Measurements from ENCODE around the gene KBTBD12. TPM values are rescaled to one million over a fixed set of nuclear protein-coding genes. Genes with fewer than 3 reads are reported as not detected.
"Not testable (repeated sequence)": the region's sequence is repeated elsewhere in the genome, so short reads cannot be mapped to it uniquely, and the experiment has no call there.

KBTBD12 gene, protein sequence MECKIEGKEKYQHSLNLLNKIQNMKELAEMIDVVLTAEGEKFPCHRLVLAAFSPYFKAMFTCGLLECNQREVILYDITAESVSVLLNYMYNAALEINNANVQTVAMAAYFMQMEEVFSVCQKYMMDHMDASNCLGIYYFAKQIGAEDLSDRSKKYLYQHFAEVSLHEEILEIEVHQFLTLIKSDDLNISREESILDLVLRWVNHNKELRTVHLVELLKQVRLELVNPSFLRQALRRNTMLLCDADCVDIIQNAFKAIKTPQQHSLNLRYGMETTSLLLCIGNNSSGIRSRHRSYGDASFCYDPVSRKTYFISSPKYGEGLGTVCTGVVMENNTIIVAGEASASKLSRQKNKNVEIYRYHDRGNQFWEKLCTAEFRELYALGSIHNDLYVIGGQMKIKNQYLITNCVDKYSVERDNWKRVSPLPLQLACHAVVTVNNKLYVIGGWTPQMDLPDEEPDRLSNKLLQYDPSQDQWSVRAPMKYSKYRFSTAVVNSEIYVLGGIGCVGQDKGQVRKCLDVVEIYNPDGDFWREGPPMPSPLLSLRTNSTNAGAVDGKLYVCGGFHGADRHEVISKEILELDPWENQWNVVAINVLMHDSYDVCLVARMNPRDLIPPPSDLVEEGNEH
- not detected for total RNA-seq
- polyA plus RNA-seq = not detected

DNA sequence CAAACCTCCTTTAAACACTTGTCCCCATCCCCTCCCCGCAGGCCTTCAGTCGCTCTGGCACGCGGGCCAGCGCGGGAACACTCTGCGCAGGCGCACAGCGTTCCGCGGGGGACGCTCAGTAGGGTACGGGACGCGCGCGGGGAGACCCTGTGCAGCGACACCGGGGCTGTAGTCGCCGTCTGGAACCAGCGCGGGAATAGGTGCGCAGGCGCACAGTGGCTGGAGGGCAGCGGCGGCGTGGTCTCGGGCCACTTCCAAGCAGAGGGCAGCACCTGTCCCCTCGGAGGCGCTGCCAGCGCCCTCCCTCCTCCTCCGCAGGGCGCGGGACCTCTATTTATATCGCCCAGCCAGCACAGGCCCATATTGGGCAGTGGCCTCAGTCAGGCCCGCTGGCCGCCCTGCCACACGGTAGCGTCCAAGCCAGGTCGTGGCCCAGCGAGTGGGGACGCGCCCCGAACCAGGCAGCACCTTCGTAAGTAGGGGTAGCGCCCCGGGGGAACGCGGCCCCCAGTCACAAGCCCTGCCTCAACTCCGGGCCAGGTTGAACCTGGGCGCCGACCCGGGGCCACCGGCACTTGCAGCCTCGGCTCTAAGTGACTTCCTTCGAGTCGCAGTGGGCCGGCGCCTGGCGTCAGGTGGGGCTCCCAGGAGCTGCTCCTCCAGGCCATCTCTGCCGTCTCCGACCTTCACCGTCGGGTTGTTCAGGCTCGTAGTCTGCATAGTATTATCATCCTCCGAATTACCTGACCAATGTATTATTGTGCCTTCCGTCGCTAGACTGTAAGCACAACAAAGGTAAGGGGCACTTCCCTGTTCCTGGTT, at the start of gene KBTBD12:
Gene KBTBD12, plus strand, starts transcription at position 118 of the 822 bp plus-strand sequence. CDS start 7,830 bp downstream, outside the sequence.
- no peak within 1 kb of the TSS for H3K4me3 ChIP-seq (ENCODE audit: low read length)
- Mint-ChIP-seq H3K27ac (no peak within 1 kb of the TSS), H3K9me3 (peaks cover 0 to 4% (median 2%) of the 10 kb centered on the region in 5 donors), H3K27me3 (peaks cover 19 to 68% of the 10 kb centered on the region in 2 donors), H3K36me3 (no peaks in the 10 kb centered on the region), H3K4me1 (peaks cover 0 to 11% (median 3%) of the 10 kb centered on the region in 3 donors), H3K4me3 (peak within 1 kb of the TSS in 2 of 7 donors; percentile 25 to 49)
- ChIA-PET CTCF (no interaction called here), POLR2A (no interaction called here)
- H3K9me3 ChIP-seq (ENCODE audit: low read length) = no peaks in the 10 kb centered on the region
- H3K27ac ChIP-seq (ENCODE audit: low read depth, low read length) = no peak within 1 kb of the TSS
- H3K27me3 ChIP-seq (ENCODE audit: insufficient read depth, low read length, poor library complexity, severe bottlenecking) = no peaks in the 10 kb centered on the region
- no peak for DNase-seq
- no peaks in the 10 kb centered on the region for H3K4me1 ChIP-seq (ENCODE audit: insufficient read depth, low read length)
- no peaks in the 10 kb centered on the region for H3K36me3 ChIP-seq (ENCODE audit: insufficient read depth, low read length)

DNA sequence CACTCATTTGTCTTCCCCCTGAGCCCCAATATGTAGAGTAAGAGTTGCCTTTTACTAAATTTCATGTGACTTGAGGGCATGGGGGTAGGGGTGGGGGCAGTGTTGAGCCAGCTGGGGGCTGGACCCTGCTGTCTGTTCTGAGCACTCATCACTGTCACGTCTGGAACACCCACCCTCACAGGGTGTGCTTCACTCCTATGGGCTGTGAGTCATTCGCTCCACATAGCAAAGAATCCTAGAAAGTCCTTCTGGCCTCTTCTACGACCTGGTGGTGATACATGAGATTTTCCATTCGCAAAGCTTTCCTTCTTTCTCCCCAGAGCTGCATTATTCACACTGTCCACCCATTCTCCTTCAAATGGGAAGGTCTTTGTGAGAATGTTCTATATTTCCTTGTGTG, 49.1 kb upstream of the KBTBD12 start:
- H3K4me1 Mint-ChIP-seq = no peaks in the 10 kb centered on the region
- H3K9me3 Mint-ChIP-seq = no peaks in the 10 kb centered on the region
- H3K4me3 ChIP-seq (ENCODE audit: low read length) = no peak overlapping the region
- H3K4me3 Mint-ChIP-seq = no peak overlapping the region
- no peaks in the 10 kb centered on the region for H3K4me1 ChIP-seq (ENCODE audit: insufficient read depth, low read length)
- H3K9me3 ChIP-seq (ENCODE audit: low read length) = no peaks in the 10 kb centered on the region
- H3K27me3 ChIP-seq (ENCODE audit: insufficient read depth, low read length, poor library complexity, severe bottlenecking) = no peaks in the 10 kb centered on the region
- no peaks in the 10 kb centered on the region for H3K36me3 Mint-ChIP-seq
- peaks cover 2 to 12% of the 10 kb centered on the region in 2 donors for H3K27me3 Mint-ChIP-seq
- H3K27ac Mint-ChIP-seq = no peak overlapping the region
- ChIA-PET CTCF (interaction anchor here (1.6 kb wide), 1 partner anchor 10 kb away, joined by 3 read pairs; no protein-coding TSS in a partner anchor), POLR2A (no interaction called here)
- no peaks in the 10 kb centered on the region for H3K36me3 ChIP-seq (ENCODE audit: insufficient read depth, low read length)
- no peak overlapping the region for H3K27ac ChIP-seq (ENCODE audit: low read depth, low read length)
- no peak for DNase-seq

DNA sequence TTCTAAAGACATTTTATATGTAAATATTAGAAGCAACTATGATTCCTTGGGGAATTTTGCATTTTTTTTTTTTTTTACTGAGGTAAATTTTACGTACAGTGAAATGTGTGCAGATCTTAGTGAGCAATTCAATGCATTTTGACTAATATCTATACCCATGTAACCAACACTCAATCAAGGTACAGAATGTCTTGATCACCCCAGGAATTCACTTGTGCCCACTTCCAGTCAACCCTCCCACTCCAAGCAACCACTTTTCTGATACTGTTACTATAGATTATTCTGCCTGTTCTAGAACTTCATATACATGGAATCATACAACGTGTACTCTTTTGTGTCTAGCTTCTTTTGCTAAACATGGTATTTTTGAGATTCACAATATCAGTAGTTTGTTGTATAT, 47.6 kb upstream of the KBTBD12 start:
- no peaks in the 10 kb centered on the region for H3K4me1 ChIP-seq (ENCODE audit: insufficient read depth, low read length)
- H3K9me3 Mint-ChIP-seq = no peaks in the 10 kb centered on the region
- H3K4me1 Mint-ChIP-seq = no peaks in the 10 kb centered on the region
- no peaks in the 10 kb centered on the region for H3K36me3 ChIP-seq (ENCODE audit: insufficient read depth, low read length)
- H3K27me3 ChIP-seq (ENCODE audit: insufficient read depth, low read length, poor library complexity, severe bottlenecking) = no peaks in the 10 kb centered on the region
- no peak for DNase-seq
- POLR2A ChIA-PET = no interaction called here
- no peak overlapping the region for H3K27ac Mint-ChIP-seq
- no peaks in the 10 kb centered on the region for H3K9me3 ChIP-seq (ENCODE audit: low read length)
- no peaks in the 10 kb centered on the region for H3K36me3 Mint-ChIP-seq
- H3K4me3 ChIP-seq (ENCODE audit: low read length) = no peak overlapping the region
- H3K27ac ChIP-seq (ENCODE audit: low read depth, low read length) = no peak overlapping the region
- CTCF ChIA-PET = no interaction called here
- H3K4me3 Mint-ChIP-seq = no peak overlapping the region
- H3K27me3 Mint-ChIP-seq = peaks cover 2 to 19% of the 10 kb centered on the region in 2 donors

DNA sequence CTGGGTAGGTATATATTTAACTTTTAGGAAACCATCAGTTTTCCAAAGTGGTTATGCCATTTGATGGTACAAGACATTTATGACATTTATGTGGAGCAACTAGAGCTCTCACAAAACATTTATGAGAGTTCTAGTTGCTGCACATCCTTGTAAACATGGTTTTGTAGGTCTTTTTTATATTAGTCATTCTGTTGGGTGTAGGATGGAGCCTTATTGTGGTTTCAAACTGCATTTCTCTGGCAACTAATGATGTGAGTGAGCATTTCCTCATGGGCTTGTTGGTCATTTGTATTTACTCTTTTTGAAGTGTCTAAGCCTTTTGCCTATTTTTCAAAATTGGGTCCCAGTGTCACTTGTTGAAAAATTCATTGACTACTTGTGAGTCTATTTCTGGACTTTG, 47.0 kb upstream of the KBTBD12 start:
- POLR2A ChIA-PET = no interaction called here
- no peaks in the 10 kb centered on the region for H3K36me3 Mint-ChIP-seq

DNA sequence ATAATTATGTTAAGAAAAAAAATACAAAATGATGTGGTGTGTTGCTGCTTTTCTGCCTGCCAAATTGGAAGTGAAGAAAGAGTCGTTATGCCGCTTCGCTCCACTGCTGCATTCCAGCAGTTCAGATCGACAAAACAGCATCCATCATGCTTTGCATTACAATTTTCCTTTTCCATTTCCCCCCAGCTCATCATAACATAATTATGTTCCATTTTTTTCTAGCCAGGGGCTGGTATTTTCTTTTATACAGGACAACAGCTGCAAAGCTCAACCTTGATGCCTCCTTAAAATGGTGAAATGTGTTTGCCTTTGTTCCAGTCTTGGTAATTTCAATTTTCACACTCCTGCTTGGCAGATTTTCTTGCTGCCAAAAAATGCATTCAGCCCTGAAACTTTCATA, 44.9 kb upstream of the KBTBD12 start:
- H3K4me1 Mint-ChIP-seq = no peaks in the 10 kb centered on the region
- POLR2A ChIA-PET = no interaction called here

More for the DNA sequence above, 47.0 kb upstream of the KBTBD12 start:
- CTCF ChIA-PET = no interaction called here
- Mint-ChIP-seq H3K4me3 (no peak overlapping the region), H3K4me1 (no peaks in the 10 kb centered on the region), H3K9me3 (no peaks in the 10 kb centered on the region), H3K27ac (no peak overlapping the region), H3K27me3 (peaks cover 2 to 19% of the 10 kb centered on the region in 2 donors)
- Histone ChIP-seq H3K27ac (ENCODE audit: low read depth, low read length) (no peak overlapping the region), H3K4me1 (ENCODE audit: insufficient read depth, low read length) (no peaks in the 10 kb centered on the region), H3K9me3 (ENCODE audit: low read length) (no peaks in the 10 kb centered on the region), H3K4me3 (ENCODE audit: low read length) (no peak overlapping the region), H3K36me3 (ENCODE audit: insufficient read depth, low read length) (no peaks in the 10 kb centered on the region), H3K27me3 (ENCODE audit: insufficient read depth, low read length, poor library complexity, severe bottlenecking) (no peaks in the 10 kb centered on the region)
- no peak for DNase-seq

DNA sequence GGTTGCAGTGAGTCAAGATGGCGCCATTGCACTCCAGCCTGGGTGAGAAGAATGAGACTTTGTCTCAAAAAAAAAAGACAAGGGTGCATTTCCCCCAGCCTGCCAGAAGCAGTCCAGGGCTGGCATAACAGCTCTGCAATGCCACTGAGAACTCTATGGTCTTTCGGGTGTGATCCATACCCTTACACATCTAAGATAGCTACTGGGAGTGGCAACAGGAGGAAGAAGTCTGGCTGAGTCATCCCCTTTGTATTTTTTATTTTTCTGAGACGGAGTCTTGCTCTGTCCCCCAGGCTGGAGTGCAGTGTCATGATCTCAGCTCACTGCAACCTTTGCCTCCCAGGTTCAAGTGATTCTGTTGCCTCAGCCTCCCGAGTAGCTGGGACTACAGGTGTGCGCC, 40.9 kb upstream of the KBTBD12 start:
- H3K27me3 Mint-ChIP-seq = peaks cover 4 to 13% of the 10 kb centered on the region in 2 donors
- H3K9me3 ChIP-seq (ENCODE audit: low read length); H3K27ac ChIP-seq (ENCODE audit: low read depth, low read length); H3K27me3 ChIP-seq (ENCODE audit: insufficient read depth, low read length, poor library complexity, severe bottlenecking); H3K4me3 ChIP-seq (ENCODE audit: low read length); H3K36me3 Mint-ChIP-seq; H3K4me1 ChIP-seq (ENCODE audit: insufficient read depth, low read length); H3K4me3 Mint-ChIP-seq; H3K4me1 Mint-ChIP-seq; H3K9me3 Mint-ChIP-seq; POLR2A ChIA-PET; H3K27ac Mint-ChIP-seq; H3K36me3 ChIP-seq (ENCODE audit: insufficient read depth, low read length); DNase-seq; CTCF ChIA-PET: not testable (repeated sequence)

More for the DNA sequence above, 44.9 kb upstream of the KBTBD12 start:
- Mint-ChIP-seq H3K4me3 (no peak overlapping the region), H3K27ac (no peak overlapping the region), H3K27me3 (peaks cover 0 to 25% of the 10 kb centered on the region in 2 donors), H3K9me3 (no peaks in the 10 kb centered on the region), H3K36me3 (no peaks in the 10 kb centered on the region)
- Histone ChIP-seq H3K27ac (ENCODE audit: low read depth, low read length) (no peak overlapping the region), H3K4me1 (ENCODE audit: insufficient read depth, low read length) (no peaks in the 10 kb centered on the region), H3K36me3 (ENCODE audit: insufficient read depth, low read length) (no peaks in the 10 kb centered on the region), H3K9me3 (ENCODE audit: low read length) (no peaks in the 10 kb centered on the region), H3K4me3 (ENCODE audit: low read length) (no peak overlapping the region), H3K27me3 (ENCODE audit: insufficient read depth, low read length, poor library complexity, severe bottlenecking) (no peaks in the 10 kb centered on the region)
- CTCF ChIA-PET = no interaction called here
- DNase-seq = no peak

DNA sequence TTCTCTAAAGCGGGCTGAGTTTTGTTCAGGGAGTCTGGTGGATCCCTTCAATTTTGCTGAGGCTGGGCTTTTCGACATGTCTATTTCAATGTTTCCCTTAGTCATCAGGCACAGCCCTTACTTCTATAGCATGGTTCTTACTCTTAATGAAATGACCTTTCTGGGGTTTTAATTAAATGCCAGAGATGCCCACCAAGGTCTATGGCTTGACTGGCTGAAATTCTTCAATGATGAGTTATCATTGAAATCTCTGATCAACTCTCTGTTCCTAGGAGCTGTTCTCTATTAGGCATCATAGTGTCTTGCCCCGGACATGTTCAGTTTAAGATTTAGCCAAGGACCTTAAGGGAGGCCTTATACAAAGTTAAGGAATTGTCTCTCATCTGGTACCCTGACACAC, 33.4 kb upstream of the KBTBD12 start:
- H3K27ac Mint-ChIP-seq = no peak overlapping the region
- Histone ChIP-seq H3K27me3 (ENCODE audit: insufficient read depth, low read length, poor library complexity, severe bottlenecking) (no peaks in the 10 kb centered on the region), H3K36me3 (ENCODE audit: insufficient read depth, low read length) (no peaks in the 10 kb centered on the region), H3K4me1 (ENCODE audit: insufficient read depth, low read length) (no peaks in the 10 kb centered on the region), H3K27ac (ENCODE audit: low read depth, low read length) (no peak overlapping the region), H3K4me3 (ENCODE audit: low read length) (no peak overlapping the region), H3K9me3 (ENCODE audit: low read length) (no peaks in the 10 kb centered on the region)
- H3K36me3 Mint-ChIP-seq = no peaks in the 10 kb centered on the region
- peaks cover 10 to 36% of the 10 kb centered on the region in 2 donors for H3K27me3 Mint-ChIP-seq
- no peak overlapping the region for H3K4me3 Mint-ChIP-seq
- no peaks in the 10 kb centered on the region for H3K4me1 Mint-ChIP-seq
- no peaks in the 10 kb centered on the region for H3K9me3 Mint-ChIP-seq
- DNase-seq = no peak
- ChIA-PET POLR2A (no interaction called here), CTCF (no interaction called here)

DNA sequence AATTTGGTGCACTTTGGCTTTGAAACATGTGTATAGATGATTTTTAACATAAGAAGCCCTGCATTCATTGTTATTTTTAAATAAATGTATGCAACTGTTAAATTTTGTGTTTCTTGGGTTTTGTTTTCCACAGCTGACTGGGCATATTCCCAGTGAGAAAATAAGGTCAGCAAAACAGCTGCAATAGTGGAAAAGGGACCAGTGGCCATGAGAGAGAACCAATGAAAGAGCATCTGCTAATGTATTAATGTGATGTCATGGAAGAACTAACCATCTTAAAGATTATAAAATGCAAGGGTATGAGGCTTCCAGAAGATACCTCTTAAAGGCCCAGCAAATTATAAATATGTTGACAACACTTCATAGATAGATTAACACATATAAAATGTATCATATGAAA, 31.0 kb upstream of the KBTBD12 start:
- no peak overlapping the region for H3K4me3 ChIP-seq (ENCODE audit: low read length)
- Mint-ChIP-seq H3K36me3 (no peaks in the 10 kb centered on the region), H3K9me3 (peaks cover 0 to 4% (median 0%) of the 10 kb centered on the region in 5 donors), H3K27me3 (peaks cover 15 to 50% of the 10 kb centered on the region in 2 donors), H3K27ac (no peak overlapping the region), H3K4me1 (no peaks in the 10 kb centered on the region), H3K4me3 (no peak overlapping the region)
- no peaks in the 10 kb centered on the region for H3K36me3 ChIP-seq (ENCODE audit: insufficient read depth, low read length)
- H3K27ac ChIP-seq (ENCODE audit: low read depth, low read length) = no peak overlapping the region
- H3K27me3 ChIP-seq (ENCODE audit: insufficient read depth, low read length, poor library complexity, severe bottlenecking) = peaks cover 4% of the 10 kb centered on the region
- no peaks in the 10 kb centered on the region for H3K4me1 ChIP-seq (ENCODE audit: insufficient read depth, low read length)
- ChIA-PET POLR2A (no interaction called here), CTCF (no interaction called here)
- no peaks in the 10 kb centered on the region for H3K9me3 ChIP-seq (ENCODE audit: low read length)
- no peak for DNase-seq

Measured in CD8-positive, alpha-beta memory T cell (primary cell).